Right lobe of liver (tissue), 6 donors: Measurements from ENCODE around the gene COA6. TPM values are rescaled to one million over a fixed set of nuclear protein-coding genes. Genes with fewer than 3 reads are reported as not detected.
A peak's percentile ranks its signal among the peaks of the same experiment; 100 is the strongest.

ENCODE experiments used
- ATAC-seq, 4 donors: fragments of 200-7000 bp; cut with Tn5 transposase; one replicate each; pipeline ENCODE4 v1.9.1; 2020; ENCODE audit warnings: mild to moderate bottlenecking in 4 of 4, moderate library complexity in 4 of 4
- DNase-seq, 3 donors: peaks; one replicate each; pipeline ENCODE4 v3.0.0-alpha.2; 2020
- H3K27ac ChIP-seq, 3 donors: fragments of 200-600 bp; one replicate each; pipeline ENCODE4 v1.8.0; 2022
- H3K27me3 ChIP-seq, 2 donors: fragments of 200-600 bp; one replicate each; pipeline ENCODE4 v1.8.0; 2022
- H3K36me3 ChIP-seq, 4 donors: fragments of 200-600 bp; sonication (generic) in 1 of 4; one replicate each; pipeline versions ENCODE4 v1.5.1 to v1.8.0; 2017 to 2022; ENCODE audit warnings: control low read depth in 1 of 4
- H3K4me1 ChIP-seq, 4 donors: fragments of 200-600 bp; sonication (generic) in 1 of 4; one replicate each; pipeline versions ENCODE4 v1.5.1 to v1.8.0; 2017 to 2022; ENCODE audit warnings: control low read depth in 1 of 4
- H3K4me3 ChIP-seq, 3 donors: fragments of 200-600 bp; one replicate each; pipeline ENCODE4 v1.8.0; 2022
- H3K9me3 ChIP-seq, 4 donors: fragments of 200-600 bp; sonication (generic) in 1 of 4; one replicate each; pipeline versions ENCODE4 v1.5.1 to v1.8.0; 2017 to 2022; ENCODE audit warnings: control low read depth in 1 of 4
- POLR2A ChIP-seq: fragments of 450-650 bp; IDR thresholded peaks from one replicate; pipeline ENCODE4 v1.6.1; 2017; ENCODE audit warnings: antibody characterized with exemption, mild to moderate bottlenecking
- WGBS: methylation state at CpG from one replicate; pipeline ENCODE4 v1.1.6; 2018; ENCODE audit warnings: low coverage, low lambda C conversion rate; ENCODE audit not compliant: insufficient coverage; ENCODE audit errors: missing lambda C conversion rate; 5-methylcytosine and 5-hydroxymethylcytosine counted together
- intact Hi-C, 2 donors: fragments of 100-400 bp; cut with DNase I; formaldehyde crosslinking; loops; one replicate each; pipeline versions ENCODE4 v1.11.2 to v1.14.1; 2022
- total RNA-seq, 6 experiments: library from RNA; depleted of rRNA in 2 of 6; stranded (reverse); fragments of >200 nt in 2 of 6; fragmentation: NEBNext Ultra II Directional in 3 of 6; extraction: Animal tissue kit (Norgen Biotek cat#: 25700) in 3 of 6; gene quantifications; one replicate each; pipeline versions ENCODE4 v1.1.0 to v1.2.4, GENCODE V29; 2016 to 2023
- TF ChIP-seq, protein P1 (sequence below), 4 donors: fragments of 200-600 bp in 3 of 4; fragments of 450-650 bp in 1 of 4; IDR thresholded peaks; one replicate each; pipeline versions ENCODE4 v1.5.1 to v1.8.0; 2016 to 2022; ENCODE audit warnings: antibody characterized with exemption in 4 of 4, mild to moderate bottlenecking in 2 of 4
- donor health status: DM: no; HTN: yes; CAD: no.
- donor health status: DM: no; HTN: no; CAD: no.
- donor health status: DM: no; HTN: no; CAD: no.
- donor health status: DM: no; HTN: yes; CAD: no.
- donor health status: DM: no; HTN: yes; CAD: no.

Gene COA6
- total RNA-seq, 6 experiments from 2014 or later = 12.8 to 29.3 (median 16.2) TPM

GRCh38 chr1:234340528-234340927 is 32.7 kb upstream of the COA6 start:
- WGBS = 83% methylated on average over 2 of the region's 2 CpGs
- H3K4me1 ChIP-seq = no peaks in the 10 kb centered on the region
- H3K36me3 ChIP-seq = no peaks in the 10 kb centered on the region
- intact Hi-C loops = no loop called here
- TF ChIP-seq, protein P1, sequence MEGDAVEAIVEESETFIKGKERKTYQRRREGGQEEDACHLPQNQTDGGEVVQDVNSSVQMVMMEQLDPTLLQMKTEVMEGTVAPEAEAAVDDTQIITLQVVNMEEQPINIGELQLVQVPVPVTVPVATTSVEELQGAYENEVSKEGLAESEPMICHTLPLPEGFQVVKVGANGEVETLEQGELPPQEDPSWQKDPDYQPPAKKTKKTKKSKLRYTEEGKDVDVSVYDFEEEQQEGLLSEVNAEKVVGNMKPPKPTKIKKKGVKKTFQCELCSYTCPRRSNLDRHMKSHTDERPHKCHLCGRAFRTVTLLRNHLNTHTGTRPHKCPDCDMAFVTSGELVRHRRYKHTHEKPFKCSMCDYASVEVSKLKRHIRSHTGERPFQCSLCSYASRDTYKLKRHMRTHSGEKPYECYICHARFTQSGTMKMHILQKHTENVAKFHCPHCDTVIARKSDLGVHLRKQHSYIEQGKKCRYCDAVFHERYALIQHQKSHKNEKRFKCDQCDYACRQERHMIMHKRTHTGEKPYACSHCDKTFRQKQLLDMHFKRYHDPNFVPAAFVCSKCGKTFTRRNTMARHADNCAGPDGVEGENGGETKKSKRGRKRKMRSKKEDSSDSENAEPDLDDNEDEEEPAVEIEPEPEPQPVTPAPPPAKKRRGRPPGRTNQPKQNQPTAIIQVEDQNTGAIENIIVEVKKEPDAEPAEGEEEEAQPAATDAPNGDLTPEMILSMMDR (IDR thresholded peaks at IDR 0.05) = no peak
- TF ChIP-seq POLR2A = no peak
- no peaks in the 10 kb centered on the region for H3K27me3 ChIP-seq
- ATAC-seq (no peak), DNase-seq (no peak)
- peaks cover 0 to 9% (median 3%) of the 10 kb centered on the region in 4 donors for H3K9me3 ChIP-seq
- H3K27ac ChIP-seq = no peak overlapping the region
- H3K4me3 ChIP-seq = no peak overlapping the region

DNA sequence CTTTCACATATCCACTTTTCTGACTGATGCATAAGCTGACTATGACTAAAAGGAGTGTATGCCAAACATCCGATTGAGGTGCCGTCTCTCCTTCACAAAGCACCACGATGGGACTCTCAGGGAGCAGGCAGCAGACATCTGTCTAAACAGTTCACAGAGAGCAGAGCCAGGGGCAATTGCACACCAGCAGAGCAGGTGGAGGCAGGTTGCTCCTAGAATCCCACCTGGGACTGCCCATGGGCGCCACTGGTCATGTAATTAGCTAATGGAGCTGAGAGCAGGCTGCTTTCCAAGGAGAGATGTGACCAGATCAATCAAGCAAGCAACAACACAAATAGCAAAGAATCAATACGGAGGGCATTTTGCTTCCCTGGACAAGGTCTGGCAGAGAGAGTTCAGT is 30.5 kb upstream of the COA6 start:
- intact Hi-C loops = no loop called here
- DNase-seq = no peak
- Histone ChIP-seq H3K27ac (no peak overlapping the region), H3K4me3 (no peak overlapping the region), H3K9me3 (peaks cover 0 to 9% (median 2%) of the 10 kb centered on the region in 4 donors), H3K36me3 (no peaks in the 10 kb centered on the region), H3K4me1 (no peaks in the 10 kb centered on the region), H3K27me3 (no peaks in the 10 kb centered on the region)
- TF ChIP-seq POLR2A = no peak
- TF ChIP-seq, protein P1 (IDR thresholded peaks at IDR 0.05) = no peak
- WGBS = 26% methylated on average over 4 of the region's 5 CpGs
- ATAC-seq = peak; percentile 20 to 48 (median 40)

- DNase-seq = no peak
- H3K27ac ChIP-seq = no peak overlapping the region
- ATAC-seq = no peak
- H3K27me3 ChIP-seq = no peaks in the 10 kb centered on the region
- no peak overlapping the region for H3K4me3 ChIP-seq
- TF ChIP-seq, protein P1 (IDR thresholded peaks at IDR 0.05) = no peak
- TF ChIP-seq POLR2A = no peak
- no peaks in the 10 kb centered on the region for H3K4me1 ChIP-seq
- peaks cover 0 to 3% (median 0%) of the 10 kb centered on the region in 4 donors for H3K9me3 ChIP-seq
- intact Hi-C loops = no loop called here
- no peaks in the 10 kb centered on the region for H3K36me3 ChIP-seq
- WGBS = no CpG with 5 or more reads among the region's 1 CpG
These were observed 28.0 kb upstream of the COA6 start for GRCh38 chr1:234345237-234345636.

DNA sequence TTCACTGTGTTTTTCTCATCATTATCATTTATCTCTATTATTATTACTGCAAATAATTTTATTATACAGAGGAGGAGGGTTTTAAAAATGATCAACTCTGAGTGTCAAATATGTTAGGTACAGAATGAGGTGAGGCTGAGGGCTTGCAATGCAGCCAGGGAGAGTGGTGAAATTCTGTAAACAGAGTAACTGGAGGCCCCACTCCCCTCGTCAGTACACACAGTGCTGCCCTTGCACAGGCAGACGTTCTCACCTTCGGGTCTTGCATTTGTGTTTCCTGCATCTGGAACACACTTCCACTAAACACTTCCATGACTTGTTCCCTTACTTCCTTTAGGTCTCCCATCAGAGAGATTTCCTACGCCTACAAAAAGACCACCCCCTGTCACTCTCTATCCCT is 24.3 kb upstream of the COA6 start:
- 37% methylated on average over 4 of the region's 4 CpGs for WGBS
- H3K27ac ChIP-seq = no peak overlapping the region
- H3K9me3 ChIP-seq = no peaks in the 10 kb centered on the region
- ATAC-seq (no peak), DNase-seq (no peak)
- no peaks in the 10 kb centered on the region for H3K36me3 ChIP-seq
- no peak overlapping the region for H3K4me3 ChIP-seq
- TF ChIP-seq, protein P1 (IDR thresholded peaks at IDR 0.05) = no peak
- TF ChIP-seq POLR2A = no peak
- no peaks in the 10 kb centered on the region for H3K27me3 ChIP-seq
- intact Hi-C loops = no loop called here
- H3K4me1 ChIP-seq = no peaks in the 10 kb centered on the region
